ENCODE measurements around the gene MAP3K1. TPM values are rescaled to one million over a fixed set of nuclear protein-coding genes. Genes with fewer than 3 reads are reported as not detected.

The MAP3K1 gene
- total RNA-seq, 2 experiments from 2014 or later: 33.4 to 35.9 TPM

GRCh38 chr5:56839062-56839461, 23.7 kb downstream of the MAP3K1 start:
- Mint-ChIP-seq H3K27ac (no peak overlapping the region), H3K4me1 (peaks cover 28% of the 10 kb centered on the region), H3K4me3 (peak overlapping the region; percentile 49), H3K36me3 (no peaks in the 10 kb centered on the region), H3K27me3 (no peaks in the 10 kb centered on the region), H3K9me3 (no peaks in the 10 kb centered on the region)
- ATAC-seq (ENCODE audit: low read depth) (no peak), DNase-seq (no peak)
- POLR2A ChIA-PET: no interaction called here

- ATAC-seq (ENCODE audit: low read depth): no peak
- H3K4me3 Mint-ChIP-seq: no peak overlapping the region
- no peaks in the 10 kb centered on the region for H3K9me3 Mint-ChIP-seq
- POLR2A ChIA-PET: no interaction called here
- peaks cover 28% of the 10 kb centered on the region for H3K4me1 Mint-ChIP-seq
- no peaks in the 10 kb centered on the region for H3K36me3 Mint-ChIP-seq
- DNase-seq: no peak
- H3K27ac Mint-ChIP-seq: no peak overlapping the region
- no peaks in the 10 kb centered on the region for H3K27me3 Mint-ChIP-seq
Measured at GRCh38 chr5:56840597-56840996, 25.2 kb downstream of the MAP3K1 start.

GRCh38 chr5:56845277-56845676, 29.9 kb downstream of the MAP3K1 start:
- H3K4me1 Mint-ChIP-seq: peaks cover 32% of the 10 kb centered on the region
- peaks cover 8% of the 10 kb centered on the region for H3K36me3 Mint-ChIP-seq

GRCh38 chr5:56845904-56846480, 30.6 kb downstream of the MAP3K1 start:
- H3K9me3 Mint-ChIP-seq: no peaks in the 10 kb centered on the region
- DNase-seq (no peak), ATAC-seq (ENCODE audit: low read depth) (no peak)
- no peaks in the 10 kb centered on the region for H3K27me3 Mint-ChIP-seq
- H3K27ac Mint-ChIP-seq: no peak overlapping the region
- POLR2A ChIA-PET: no interaction called here
- H3K4me1 Mint-ChIP-seq: peaks cover 30% of the 10 kb centered on the region
- H3K4me3 Mint-ChIP-seq: no peak overlapping the region
- peaks cover 8% of the 10 kb centered on the region for H3K36me3 Mint-ChIP-seq

More at GRCh38 chr5:56845277-56845676, 29.9 kb downstream of the MAP3K1 start:
- H3K9me3 Mint-ChIP-seq: no peaks in the 10 kb centered on the region
- H3K4me3 Mint-ChIP-seq: no peak overlapping the region
- H3K27ac Mint-ChIP-seq: no peak overlapping the region
- ATAC-seq (ENCODE audit: low read depth) (no peak), DNase-seq (no peak)
- POLR2A ChIA-PET: no interaction called here
- H3K27me3 Mint-ChIP-seq: no peaks in the 10 kb centered on the region

DNA sequence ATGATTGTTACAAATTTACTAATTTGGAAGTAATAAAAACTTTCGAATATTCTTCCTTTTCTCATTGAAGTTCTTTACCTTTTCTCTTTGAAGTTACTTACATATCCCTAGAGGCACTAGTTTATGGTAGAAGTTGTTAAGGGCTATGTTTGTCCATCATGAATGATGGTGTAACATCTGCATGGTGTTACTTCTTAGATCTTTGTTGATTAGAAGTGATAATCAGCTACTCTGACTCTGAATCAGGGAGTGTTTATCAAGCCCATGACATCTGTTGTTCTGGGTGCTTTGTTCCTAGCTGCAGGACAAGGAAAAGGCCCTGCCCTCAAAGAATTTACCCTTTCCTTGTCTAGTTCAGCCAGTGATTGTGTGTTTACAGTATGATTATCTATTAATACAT, 32.9 kb downstream of the MAP3K1 start:
- Mint-ChIP-seq H3K27ac (no peak overlapping the region), H3K4me3 (no peak overlapping the region), H3K4me1 (peaks cover 43% of the 10 kb centered on the region), H3K27me3 (no peaks in the 10 kb centered on the region), H3K36me3 (peaks cover 9% of the 10 kb centered on the region), H3K9me3 (no peaks in the 10 kb centered on the region)
- POLR2A ChIA-PET: no interaction called here
- DNase-seq (no peak), ATAC-seq (ENCODE audit: low read depth) (no peak)

- Mint-ChIP-seq H3K36me3 (peaks cover 9% of the 10 kb centered on the region), H3K4me1 (peaks cover 48% of the 10 kb centered on the region), H3K9me3 (no peaks in the 10 kb centered on the region), H3K4me3 (peak overlapping the region; percentile 8), H3K27ac (no peak overlapping the region), H3K27me3 (no peaks in the 10 kb centered on the region)
- ATAC-seq (ENCODE audit: low read depth): no peak
- POLR2A ChIA-PET: no interaction called here
- DNase-seq: no peak
Measured at GRCh38 chr5:56849671-56850070, 34.3 kb downstream of the MAP3K1 start.

DNA sequence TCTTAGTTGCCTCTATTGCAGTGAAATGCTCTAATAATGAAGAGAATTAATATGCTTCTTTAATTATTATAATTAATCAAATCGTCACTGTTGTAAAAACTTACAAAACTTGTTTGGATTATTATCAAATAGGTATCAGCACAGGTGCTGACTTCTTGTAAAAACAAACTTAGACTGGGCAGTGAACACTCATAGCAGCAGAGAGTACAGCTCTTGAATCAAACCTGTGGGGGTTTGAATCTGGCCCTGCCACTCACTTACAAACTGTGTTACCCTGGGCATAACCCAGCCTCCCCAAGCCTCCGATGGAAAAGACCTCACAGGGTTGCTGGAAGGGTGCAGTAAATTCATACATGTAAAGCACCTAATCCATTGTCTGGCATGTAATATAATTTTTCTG, 35.1 kb downstream of the MAP3K1 start:
- H3K4me3 Mint-ChIP-seq: no peak overlapping the region

GRCh38 chr5:56851258-56851941, 36.1 kb downstream of the MAP3K1 start:
- peak overlapping the region; percentile 33 for H3K4me3 Mint-ChIP-seq
- POLR2A ChIA-PET: no interaction called here
- peaks cover 8% of the 10 kb centered on the region for H3K36me3 Mint-ChIP-seq
- H3K9me3 Mint-ChIP-seq: no peaks in the 10 kb centered on the region
- H3K27me3 Mint-ChIP-seq: no peaks in the 10 kb centered on the region
- H3K4me1 Mint-ChIP-seq: peaks cover 48% of the 10 kb centered on the region
- ATAC-seq (ENCODE audit: low read depth) (no peak), DNase-seq (no peak)
- no peak overlapping the region for H3K27ac Mint-ChIP-seq

More for the DNA sequence above, 35.1 kb downstream of the MAP3K1 start:
- peaks cover 48% of the 10 kb centered on the region for H3K4me1 Mint-ChIP-seq
- H3K9me3 Mint-ChIP-seq: no peaks in the 10 kb centered on the region
- no peak for ATAC-seq (ENCODE audit: low read depth)
- no peak overlapping the region for H3K27ac Mint-ChIP-seq
- POLR2A ChIA-PET: no interaction called here
- H3K36me3 Mint-ChIP-seq: peaks cover 9% of the 10 kb centered on the region
- no peak for DNase-seq
- no peaks in the 10 kb centered on the region for H3K27me3 Mint-ChIP-seq

- Mint-ChIP-seq H3K27ac (no peak overlapping the region), H3K4me1 (peaks cover 45% of the 10 kb centered on the region), H3K27me3 (no peaks in the 10 kb centered on the region), H3K9me3 (no peaks in the 10 kb centered on the region), H3K4me3 (peak overlapping the region; percentile 33), H3K36me3 (peaks cover 6% of the 10 kb centered on the region)
- DNase-seq: no peak
- no peak for ATAC-seq (ENCODE audit: low read depth)
- POLR2A ChIA-PET: no interaction called here
Measured at GRCh38 chr5:56852228-56853000, 37.1 kb downstream of the MAP3K1 start.

DNA sequence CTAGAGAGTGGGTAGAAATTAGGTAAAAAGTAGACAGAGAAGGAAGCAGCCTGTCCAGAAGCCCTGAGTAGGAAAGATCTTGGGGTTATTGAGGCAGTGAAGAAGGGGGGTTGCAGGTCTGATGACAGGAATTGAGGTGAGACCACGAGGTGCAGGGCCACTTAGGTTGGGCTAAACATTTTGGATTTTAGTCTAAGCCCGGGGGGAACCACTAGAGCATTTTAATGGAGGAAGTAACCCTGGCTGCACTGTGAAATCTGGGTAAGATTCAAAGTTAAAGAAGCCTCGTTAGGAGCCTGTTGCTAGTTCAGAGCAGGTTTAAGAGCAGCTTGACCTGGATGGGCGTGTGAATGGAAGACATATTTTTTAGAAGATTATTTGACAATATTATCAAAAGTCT, 38.3 kb downstream of the MAP3K1 start:
- DNase-seq: no peak
- peaks cover 42% of the 10 kb centered on the region for H3K4me1 Mint-ChIP-seq
- H3K27ac Mint-ChIP-seq: no peak overlapping the region
- H3K9me3 Mint-ChIP-seq: no peaks in the 10 kb centered on the region
- no peaks in the 10 kb centered on the region for H3K27me3 Mint-ChIP-seq
- H3K36me3 Mint-ChIP-seq: peaks cover 1% of the 10 kb centered on the region
- peak; percentile 36 for ATAC-seq (ENCODE audit: low read depth)
- H3K4me3 Mint-ChIP-seq: peak overlapping the region; percentile 30
- POLR2A ChIA-PET: interaction anchor here (0.6 kb wide), 1 partner anchor 10 kb away, joined by 3 read pairs; no protein-coding TSS in a partner anchor

- DNase-seq: no peak
- Mint-ChIP-seq H3K36me3 (peaks cover 4% of the 10 kb centered on the region), H3K9me3 (no peaks in the 10 kb centered on the region), H3K4me1 (peaks cover 31% of the 10 kb centered on the region), H3K4me3 (no peak overlapping the region), H3K27me3 (no peaks in the 10 kb centered on the region), H3K27ac (no peak overlapping the region)
- POLR2A ChIA-PET: no interaction called here
- no peak for ATAC-seq (ENCODE audit: low read depth)
Measured at GRCh38 chr5:56854920-56855319, 39.6 kb downstream of the MAP3K1 start.

DNA sequence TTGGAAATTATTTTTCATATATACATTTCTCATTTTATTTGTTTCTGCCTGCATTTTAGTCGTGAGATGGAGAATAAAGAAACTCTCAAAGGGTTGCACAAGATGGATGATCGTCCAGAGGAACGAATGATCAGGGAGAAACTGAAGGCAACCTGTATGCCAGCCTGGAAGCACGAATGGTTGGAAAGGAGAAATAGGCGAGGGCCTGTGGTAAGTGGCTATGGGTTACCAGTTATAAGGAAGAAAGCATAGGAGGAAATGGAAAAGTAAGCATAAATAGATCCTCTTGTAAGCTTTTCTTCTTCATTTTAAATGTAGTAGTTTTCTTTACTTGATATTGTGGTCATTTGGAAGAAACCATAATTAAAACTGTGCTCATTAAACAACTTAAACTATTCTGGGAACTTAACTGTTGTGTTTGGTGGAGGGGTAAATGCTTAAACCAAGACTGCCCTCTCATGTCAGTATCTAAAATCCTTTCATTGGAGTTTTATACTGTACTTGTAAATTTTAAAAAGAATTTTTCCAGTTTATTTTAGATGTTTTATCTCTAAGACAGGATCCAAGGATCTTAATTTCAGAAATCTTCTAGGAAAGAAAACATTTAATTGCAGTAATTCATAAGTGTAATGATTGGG, 41.3 kb downstream of the MAP3K1 start:
- DNase-seq (no peak), ATAC-seq (ENCODE audit: low read depth) (no peak)
- no peaks in the 10 kb centered on the region for H3K27me3 Mint-ChIP-seq
- H3K9me3 Mint-ChIP-seq: no peaks in the 10 kb centered on the region
- POLR2A ChIA-PET: no interaction called here
- H3K36me3 Mint-ChIP-seq: peaks cover 19% of the 10 kb centered on the region
- H3K4me3 Mint-ChIP-seq: no peak overlapping the region
- H3K4me1 Mint-ChIP-seq: peaks cover 27% of the 10 kb centered on the region
- H3K27ac Mint-ChIP-seq: no peak overlapping the region

- no peak overlapping the region for H3K27ac Mint-ChIP-seq
Measured at GRCh38 chr5:56858777-56859442, 43.6 kb downstream of the MAP3K1 start.

More at GRCh38 chr5:56858777-56859442, 43.6 kb downstream of the MAP3K1 start:
- peaks cover 23% of the 10 kb centered on the region for H3K36me3 Mint-ChIP-seq
- H3K4me1 Mint-ChIP-seq: peaks cover 11% of the 10 kb centered on the region
- H3K9me3 Mint-ChIP-seq: no peaks in the 10 kb centered on the region
- H3K4me3 Mint-ChIP-seq: no peak overlapping the region
- POLR2A ChIA-PET: no interaction called here
- DNase-seq (no peak), ATAC-seq (ENCODE audit: low read depth) (no peak)
- H3K27me3 Mint-ChIP-seq: no peaks in the 10 kb centered on the region

All from activated naive CD8-positive, alpha-beta T cell treated with anti-CD3 and anti-CD28 coated beads, Interleukin-2, amount 10 ng/mL, durations not matched to agents 7 days and 5 days (primary cell).